Neural cell (in vitro differentiated cells): ENCODE data around the gene BIRC6. TPM values are rescaled to one million over a fixed set of nuclear protein-coding genes. Genes with fewer than 3 reads are reported as not detected.

Experiments
- H2AFZ ChIP-seq: fragments of 200-600, 300-800 bp; sonication (generic), shearing (Covaris generic); 2 replicates; pipeline ENCODE4 v1.6.0; 2014; ENCODE audit warnings: low read depth, mild to moderate bottlenecking, antibody characterized with exemption, low read length, moderate library complexity
- H3F3A ChIP-seq: fragments of 200-600 bp; shearing (Covaris generic); 2 replicates; pipeline ENCODE4 v1.6.1; 2016; ENCODE audit warnings: mild to moderate bottlenecking, moderate library complexity, mixed read lengths, antibody characterized with exemption, low read length; ENCODE audit not compliant: insufficient read depth, poor library complexity, severe bottlenecking
- H3K27ac ChIP-seq: fragments of 200-600, 300-800 bp; sonication (generic), shearing (Covaris generic); 2 replicates; pipeline ENCODE4 v1.5.1; 2014; ENCODE audit warnings: mild to moderate bottlenecking, low read length, moderate library complexity
- H3K27me3 ChIP-seq: fragments of 300-800, 200-600 bp; sonication (generic), shearing (Covaris generic); 2 replicates; pipeline ENCODE4 v1.6.0; 2014; ENCODE audit warnings: mild to moderate bottlenecking, low read depth, low read length, moderate library complexity; ENCODE audit not compliant: insufficient read depth
- H3K36me3 ChIP-seq: fragments of 300-800, 200-600 bp; sonication (generic), shearing (Covaris generic); 2 replicates; pipeline ENCODE4 v1.5.1; 2014; ENCODE audit warnings: mild to moderate bottlenecking, antibody characterized with exemption, low read length, moderate library complexity; ENCODE audit not compliant: insufficient read depth
- H3K4me2 ChIP-seq: fragments of 300-800, 200-600 bp; sonication (generic), shearing (Covaris generic); 2 replicates; pipeline ENCODE4 v1.6.0; 2014; ENCODE audit warnings: mild to moderate bottlenecking, low read length
- H3K4me3 ChIP-seq: fragments of 300-800, 200-600 bp; sonication (generic), shearing (Covaris generic); 2 replicates; pipeline ENCODE4 v1.5.1; 2014; ENCODE audit warnings: mild to moderate bottlenecking, low read length, moderate library complexity
- H3K79me2 ChIP-seq: fragments of 200-600 bp; shearing (Covaris generic); replicated peaks from 2 replicates; pipeline ENCODE4 v1.6.0; 2014; ENCODE audit warnings: mild to moderate bottlenecking, low read length, moderate library complexity; ENCODE audit not compliant: insufficient read depth
- H3K9ac ChIP-seq: fragments of 300-800, 200-600 bp; sonication (generic), shearing (Covaris generic); 2 replicates; pipeline ENCODE4 v1.6.1; 2016; ENCODE audit warnings: mild to moderate bottlenecking, low read length, mixed read lengths
- H3K9me2 ChIP-seq: fragments of 200-600 bp; shearing (Covaris generic); 2 replicates; pipeline ENCODE4 v1.6.1; 2016; ENCODE audit warnings: mild to moderate bottlenecking, low read length, mixed read lengths; ENCODE audit not compliant: insufficient read depth
- H3K9me3 ChIP-seq: fragments of 200-600, 300-800 bp; sonication (generic), shearing (Covaris generic); 2 replicates; pipeline ENCODE4 v1.6.1; 2016; ENCODE audit warnings: mild to moderate bottlenecking, mixed run types, low read length, moderate library complexity, mixed read lengths
- H4K20me1 ChIP-seq: fragments of 200-600 bp; shearing (Covaris generic); 2 replicates; pipeline ENCODE4 v1.6.1; 2016; ENCODE audit warnings: mild to moderate bottlenecking, mixed run types; ENCODE audit not compliant: insufficient read depth
- EP300 ChIP-seq: fragments of 450-650 bp; conservative IDR thresholded peaks from 2 replicates; pipeline ENCODE4 v1.6.1; 2014; ENCODE audit warnings: antibody characterized with exemption, mild to moderate bottlenecking, moderate library complexity; ENCODE audit not compliant: poor library complexity, severe bottlenecking
- EZH2 ChIP-seq: fragments of 200-600, 300-800 bp; shearing (Covaris generic), sonication (generic); IDR thresholded peaks from 2 replicates; pipeline ENCODE4 v1.6.1; 2014; ENCODE audit warnings: antibody characterized with exemption, low read length, borderline replicate concordance, mild to moderate bottlenecking; ENCODE audit not compliant: insufficient read depth, poor library complexity, severe bottlenecking
- MXI1 ChIP-seq: fragments of 450-650 bp; conservative IDR thresholded peaks from 2 replicates; pipeline ENCODE4 v1.6.1; 2014; ENCODE audit warnings: antibody characterized with exemption, mild to moderate bottlenecking; ENCODE audit not compliant: poor library complexity, severe bottlenecking
- POLR2AphosphoS5 ChIP-seq: IDR thresholded peaks from 2 replicates; pipeline ENCODE4 v1.6.1; 2012
- RAD21 ChIP-seq: fragments of 450-650 bp; conservative IDR thresholded peaks from 2 replicates; pipeline ENCODE4 v1.6.1; 2014; ENCODE audit warnings: antibody characterized with exemption, mild to moderate bottlenecking, moderate library complexity
- SMC3 ChIP-seq: fragments of 450-650 bp; conservative IDR thresholded peaks from 2 replicates; pipeline ENCODE4 v1.6.1; 2014; ENCODE audit warnings: antibody characterized with exemption, mild to moderate bottlenecking, moderate library complexity; ENCODE audit not compliant: poor library complexity
- TAF1 ChIP-seq: IDR thresholded peaks from 2 replicates; pipeline ENCODE4 v1.6.1; 2012; ENCODE audit warnings: low read depth
- polyA plus RNA-seq: library from polyadenylated mRNA; depleted of rRNA; stranded (reverse); fragments of >200 nt; gene quantifications from 2 replicates; pipeline ENCODE4 v1.2.3, GENCODE V29; 2014
- TF ChIP-seq, protein P1 (sequence below): IDR thresholded peaks from 2 replicates; pipeline ENCODE4 v1.6.1; 2012; ENCODE audit warnings: borderline replicate concordance
- TF ChIP-seq, protein P2 (sequence below): fragments of 450-650 bp; IDR thresholded peaks from 2 replicates; pipeline ENCODE4 v1.5.1; 2014; ENCODE audit warnings: antibody characterized with exemption, mild to moderate bottlenecking, moderate library complexity; ENCODE audit not compliant: poor library complexity, severe bottlenecking

Gene BIRC6
- polyA plus RNA-seq, 1 donor from 2014 or later, result 109 TPM

GRCh38 chr2:32422133-32422532 lies 65.3 kb downstream of the BIRC6 start:
- Histone ChIP-seq H3K4me2 (no peak overlapping the region), H2AFZ (no peak overlapping the region), H3K36me3 (no peaks in the 10 kb centered on the region), H3K4me3 (no peak overlapping the region), H3K9me2 (no peaks in the 10 kb centered on the region), H3K27me3 (no peaks in the 10 kb centered on the region), H3F3A (no peaks in the 10 kb centered on the region), H3K79me2 (peaks cover 47% of the 10 kb centered on the region), H3K27ac (no peak overlapping the region), H3K9me3 (no peaks in the 10 kb centered on the region), H4K20me1 (no peaks in the 10 kb centered on the region), H3K9ac (no peak overlapping the region)
- TF ChIP-seq RAD21 (no peak), EP300 (no peak), MXI1 (no peak), SMC3 (no peak), TAF1 (no peak), EZH2 (no peak), POLR2AphosphoS5 (no peak)
- TF ChIP-seq, protein P1, sequence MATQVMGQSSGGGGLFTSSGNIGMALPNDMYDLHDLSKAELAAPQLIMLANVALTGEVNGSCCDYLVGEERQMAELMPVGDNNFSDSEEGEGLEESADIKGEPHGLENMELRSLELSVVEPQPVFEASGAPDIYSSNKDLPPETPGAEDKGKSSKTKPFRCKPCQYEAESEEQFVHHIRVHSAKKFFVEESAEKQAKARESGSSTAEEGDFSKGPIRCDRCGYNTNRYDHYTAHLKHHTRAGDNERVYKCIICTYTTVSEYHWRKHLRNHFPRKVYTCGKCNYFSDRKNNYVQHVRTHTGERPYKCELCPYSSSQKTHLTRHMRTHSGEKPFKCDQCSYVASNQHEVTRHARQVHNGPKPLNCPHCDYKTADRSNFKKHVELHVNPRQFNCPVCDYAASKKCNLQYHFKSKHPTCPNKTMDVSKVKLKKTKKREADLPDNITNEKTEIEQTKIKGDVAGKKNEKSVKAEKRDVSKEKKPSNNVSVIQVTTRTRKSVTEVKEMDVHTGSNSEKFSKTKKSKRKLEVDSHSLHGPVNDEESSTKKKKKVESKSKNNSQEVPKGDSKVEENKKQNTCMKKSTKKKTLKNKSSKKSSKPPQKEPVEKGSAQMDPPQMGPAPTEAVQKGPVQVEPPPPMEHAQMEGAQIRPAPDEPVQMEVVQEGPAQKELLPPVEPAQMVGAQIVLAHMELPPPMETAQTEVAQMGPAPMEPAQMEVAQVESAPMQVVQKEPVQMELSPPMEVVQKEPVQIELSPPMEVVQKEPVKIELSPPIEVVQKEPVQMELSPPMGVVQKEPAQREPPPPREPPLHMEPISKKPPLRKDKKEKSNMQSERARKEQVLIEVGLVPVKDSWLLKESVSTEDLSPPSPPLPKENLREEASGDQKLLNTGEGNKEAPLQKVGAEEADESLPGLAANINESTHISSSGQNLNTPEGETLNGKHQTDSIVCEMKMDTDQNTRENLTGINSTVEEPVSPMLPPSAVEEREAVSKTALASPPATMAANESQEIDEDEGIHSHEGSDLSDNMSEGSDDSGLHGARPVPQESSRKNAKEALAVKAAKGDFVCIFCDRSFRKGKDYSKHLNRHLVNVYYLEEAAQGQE, result no peak

GRCh38 chr2:32423536-32423935 lies 66.7 kb downstream of the BIRC6 start:
- Histone ChIP-seq H3K36me3 (no peaks in the 10 kb centered on the region), H2AFZ (no peak overlapping the region), H4K20me1 (no peaks in the 10 kb centered on the region), H3K9me2 (no peaks in the 10 kb centered on the region), H3K27ac (no peak overlapping the region), H3K9me3 (no peaks in the 10 kb centered on the region), H3K27me3 (no peaks in the 10 kb centered on the region), H3K79me2 (peaks cover 47% of the 10 kb centered on the region), H3K4me2 (no peak overlapping the region), H3F3A (no peaks in the 10 kb centered on the region), H3K4me3 (no peak overlapping the region), H3K9ac (no peak overlapping the region)
- TF ChIP-seq POLR2AphosphoS5, result no peak
- TF ChIP-seq, protein P2, sequence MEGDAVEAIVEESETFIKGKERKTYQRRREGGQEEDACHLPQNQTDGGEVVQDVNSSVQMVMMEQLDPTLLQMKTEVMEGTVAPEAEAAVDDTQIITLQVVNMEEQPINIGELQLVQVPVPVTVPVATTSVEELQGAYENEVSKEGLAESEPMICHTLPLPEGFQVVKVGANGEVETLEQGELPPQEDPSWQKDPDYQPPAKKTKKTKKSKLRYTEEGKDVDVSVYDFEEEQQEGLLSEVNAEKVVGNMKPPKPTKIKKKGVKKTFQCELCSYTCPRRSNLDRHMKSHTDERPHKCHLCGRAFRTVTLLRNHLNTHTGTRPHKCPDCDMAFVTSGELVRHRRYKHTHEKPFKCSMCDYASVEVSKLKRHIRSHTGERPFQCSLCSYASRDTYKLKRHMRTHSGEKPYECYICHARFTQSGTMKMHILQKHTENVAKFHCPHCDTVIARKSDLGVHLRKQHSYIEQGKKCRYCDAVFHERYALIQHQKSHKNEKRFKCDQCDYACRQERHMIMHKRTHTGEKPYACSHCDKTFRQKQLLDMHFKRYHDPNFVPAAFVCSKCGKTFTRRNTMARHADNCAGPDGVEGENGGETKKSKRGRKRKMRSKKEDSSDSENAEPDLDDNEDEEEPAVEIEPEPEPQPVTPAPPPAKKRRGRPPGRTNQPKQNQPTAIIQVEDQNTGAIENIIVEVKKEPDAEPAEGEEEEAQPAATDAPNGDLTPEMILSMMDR, result no peak

GRCh38 chr2:32424739-32425138 lies 67.9 kb downstream of the BIRC6 start:
- no peak overlapping the region for H2AFZ ChIP-seq
- no peak overlapping the region for H3K9ac ChIP-seq
- no peaks in the 10 kb centered on the region for H3F3A ChIP-seq
- peaks cover 47% of the 10 kb centered on the region for H3K79me2 ChIP-seq
- H3K9me3 ChIP-seq, result no peaks in the 10 kb centered on the region
- no peaks in the 10 kb centered on the region for H4K20me1 ChIP-seq
- no peak overlapping the region for H3K27ac ChIP-seq
- H3K4me3 ChIP-seq, result no peak overlapping the region
- no peak overlapping the region for H3K4me2 ChIP-seq
- H3K36me3 ChIP-seq, result no peaks in the 10 kb centered on the region
- TF ChIP-seq, protein P2, result no peak
- TF ChIP-seq EZH2 (no peak), TAF1 (no peak), EP300 (no peak), MXI1 (no peak), POLR2AphosphoS5 (no peak), SMC3 (no peak), RAD21 (no peak)
- TF ChIP-seq, protein P1, result no peak
- no peaks in the 10 kb centered on the region for H3K9me2 ChIP-seq
- no peaks in the 10 kb centered on the region for H3K27me3 ChIP-seq
